ENCODE measurements around the gene PHTF1.

Gene PHTF1

GRCh38 chr1:113800487-113800886 is 41.2 kb upstream of the PHTF1 start:
- DNase-seq (ENCODE audit: low read depth), result no peak
- no peak overlapping the region for H3K4me3 ChIP-seq (ENCODE audit: low read length)
- no peak for TF ChIP-seq CTCF (conservative IDR thresholded peaks at IDR 0.05; ENCODE audit: low read length)

GRCh38 chr1:113797472-113797871 is 38.2 kb upstream of the PHTF1 start:
- no peak for TF ChIP-seq CTCF (conservative IDR thresholded peaks at IDR 0.05; ENCODE audit: low read length)
- no peak overlapping the region for H3K4me3 ChIP-seq (ENCODE audit: low read length)
- DNase-seq (ENCODE audit: low read depth), result no peak

- no peak for TF ChIP-seq CTCF (conservative IDR thresholded peaks at IDR 0.05; ENCODE audit: low read length)
- no peak overlapping the region for H3K4me3 ChIP-seq (ENCODE audit: low read length)
- DNase-seq (ENCODE audit: low read depth), result no peak
Observed at GRCh38 chr1:113793878-113794834, 34.9 kb upstream of the PHTF1 start.

DNA sequence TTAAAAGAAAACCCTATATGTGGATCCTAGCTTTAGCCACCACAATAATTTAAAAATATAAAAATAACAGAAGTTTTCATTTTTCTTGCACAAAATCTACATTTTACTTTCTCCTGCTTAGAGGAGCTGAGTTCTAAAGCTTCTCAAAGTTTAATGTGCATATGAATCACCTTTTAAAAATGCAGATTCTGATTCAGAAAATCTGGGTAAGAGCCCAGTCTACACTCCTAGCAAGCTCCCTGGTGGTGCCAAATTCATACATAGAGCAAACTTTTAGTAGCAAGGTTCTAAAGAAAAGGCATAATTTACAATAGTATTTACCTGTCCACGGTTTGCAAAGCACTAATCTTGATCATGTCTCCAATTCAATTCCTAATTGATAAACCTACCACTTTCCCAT is 33.7 kb upstream of the PHTF1 start:
- TF ChIP-seq CTCF (conservative IDR thresholded peaks at IDR 0.05; ENCODE audit: low read length), result no peak
- DNase-seq (ENCODE audit: low read depth), result peak; percentile 55
- no peak overlapping the region for H3K4me3 ChIP-seq (ENCODE audit: low read length)

GRCh38 chr1:113792471-113792870 is 33.2 kb upstream of the PHTF1 start:
- DNase-seq (ENCODE audit: low read depth), result no peak
- no peak overlapping the region for H3K4me3 ChIP-seq (ENCODE audit: low read length)
- no peak for TF ChIP-seq CTCF (conservative IDR thresholded peaks at IDR 0.05; ENCODE audit: low read length)

DNA sequence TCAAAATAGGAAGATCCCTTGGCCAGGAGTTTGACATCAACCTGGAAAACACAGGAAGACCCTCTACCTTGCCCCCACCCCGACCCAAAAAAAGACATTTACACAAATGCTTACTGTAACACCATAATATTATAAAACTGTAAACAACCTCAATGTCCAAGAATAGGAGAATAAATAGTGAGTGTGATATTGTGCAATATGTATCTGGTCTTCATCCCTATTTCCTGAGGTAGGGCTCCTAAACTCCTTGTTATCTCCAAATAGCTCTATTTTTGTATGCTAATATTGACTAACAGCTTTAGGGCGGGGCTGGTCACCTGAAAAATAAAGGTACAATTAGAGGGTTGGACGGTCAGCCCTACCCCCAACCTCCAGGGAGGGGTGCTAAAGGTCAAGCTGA is 29.5 kb upstream of the PHTF1 start:
- TF ChIP-seq CTCF (conservative IDR thresholded peaks at IDR 0.05; ENCODE audit: low read length), result no peak

GRCh38 chr1:113787663-113788062 is 28.4 kb upstream of the PHTF1 start:
- H3K4me3 ChIP-seq (ENCODE audit: low read length), result no peak overlapping the region
- TF ChIP-seq CTCF (conservative IDR thresholded peaks at IDR 0.05; ENCODE audit: low read length), result no peak
- DNase-seq (ENCODE audit: low read depth), result no peak

More for the DNA sequence above, 29.5 kb upstream of the PHTF1 start:
- no peak for DNase-seq (ENCODE audit: low read depth)
- H3K4me3 ChIP-seq (ENCODE audit: low read length), result no peak overlapping the region
